Activated B cell treated with CpG ODN at 0.5 μM for 24 hours (primary cell): ENCODE results near the gene TMEM184B. TPM values are rescaled to one million over a fixed set of nuclear protein-coding genes. Genes with fewer than 3 reads are reported as not detected.
A peak's percentile ranks its signal among the peaks of the same experiment; 100 is the strongest.

Source experiments
- ATAC-seq: fragments of 200-7000 bp; cut with Tn5 transposase; one replicate; pipeline ENCODE4 v1.10.0; 2021; ENCODE audit warnings: low read depth, mild to moderate bottlenecking, moderate library complexity
- CTCF ChIA-PET: fragments of 350-600 bp; sonication (Branson Sonifier 250); formaldehyde crosslinking; loops from one replicate; lab custom pipeline; 2021; ENCODE audit warnings: antibody characterized with exemption; lab: Charles Lee
- POLR2A ChIA-PET: fragments of 350-600 bp; sonication (Branson Sonifier 250); formaldehyde crosslinking; loops from one replicate; lab custom pipeline; 2021; ENCODE audit warnings: antibody characterized with exemption; lab: Charles Lee
- DNase-seq: peaks from one replicate; pipeline ENCODE4 v3.0.0; 2022
- H3K27ac Mint-ChIP-seq: one replicate; pipeline ENCODE4 v1.8.0; 2020; ENCODE audit warnings: mixed read lengths
- H3K27me3 Mint-ChIP-seq: one replicate; pipeline ENCODE4 v1.8.0; 2021; ENCODE audit warnings: mixed read lengths
- H3K36me3 Mint-ChIP-seq: one replicate; pipeline ENCODE4 v1.8.0; 2021; ENCODE audit warnings: low read depth, mixed read lengths
- H3K4me1 Mint-ChIP-seq: one replicate; pipeline ENCODE4 v1.8.0; 2021; ENCODE audit warnings: mixed read lengths
- H3K4me3 Mint-ChIP-seq: one replicate; pipeline ENCODE4 v1.8.0; 2020; ENCODE audit warnings: mild to moderate bottlenecking, mixed read lengths
- H3K9me3 Mint-ChIP-seq: one replicate; pipeline ENCODE4 v1.8.0; 2020; ENCODE audit warnings: mixed read lengths
- CTCF ChIP-seq: fragments of 200-600 bp; IDR thresholded peaks from one replicate; pipeline ENCODE4 v1.8.0; 2022; ENCODE audit warnings: antibody characterized with exemption, mild to moderate bottlenecking
- intact Hi-C: fragments of 100-400 bp; cut with micrococcal nuclease; formaldehyde crosslinking; loops from one replicate; pipeline ENCODE4 v1.15.1; 2024
- total RNA-seq: library from RNA; stranded (reverse); gene quantifications from 2 replicates; pipeline ENCODE4 v1.2.3, GENCODE V29; 2022

TMEM184B gene
- total RNA-seq = 17.4 and 24.0 TPM in 2 replicates

- H3K9me3 Mint-ChIP-seq = no peaks in the 10 kb centered on the region
- H3K27me3 Mint-ChIP-seq = no peaks in the 10 kb centered on the region
- peaks cover 40% of the 10 kb centered on the region for H3K4me1 Mint-ChIP-seq
- CTCF ChIA-PET = interaction anchor here (1.8 kb wide), 1 partner anchor 11 kb away, joined by 7 read pairs; no protein-coding TSS in a partner anchor
- peaks cover 5% of the 10 kb centered on the region for H3K36me3 Mint-ChIP-seq
- peak within 1 kb of the TSS; percentile 93 for H3K27ac Mint-ChIP-seq
- H3K4me3 Mint-ChIP-seq = peak within 1 kb of the TSS; percentile 93
- intact Hi-C loops = loop anchor here (1.0 to 5.0 kb wide), 5 partner anchors 12 to 215 kb away; partner anchors contain the start of genes CSNK1E, PICK1 and PLA2G6
- POLR2A ChIA-PET = interaction anchor here (0.8 to 3.7 kb wide), 5 partner anchors 12 to 76 kb away, joined by 3 to 15 read pairs (median 4); no protein-coding TSS in a partner anchor
- ATAC-seq (peak; percentile 95), DNase-seq (peak; percentile 84)
- TF ChIP-seq CTCF = no peak
These were observed at the start of gene TMEM184B for GRCh38 chr22:38272373-38273134. TMEM184B (minus strand) TSS chr22:38273010; CDS start chr22:38247961, 25,049 bp downstream.

- no peak overlapping the region for H3K4me3 Mint-ChIP-seq
- ATAC-seq (no peak), DNase-seq (no peak)
- POLR2A ChIA-PET = no interaction called here
- no peaks in the 10 kb centered on the region for H3K36me3 Mint-ChIP-seq
- no peaks in the 10 kb centered on the region for H3K27me3 Mint-ChIP-seq
- CTCF ChIA-PET = interaction anchor here (1.4 kb wide), 1 partner anchor 22 kb away, joined by 3 read pairs; no protein-coding TSS in a partner anchor
- intact Hi-C loops = no loop called here
- peaks cover 16% of the 10 kb centered on the region for H3K4me1 Mint-ChIP-seq
- no peak for TF ChIP-seq CTCF
- no peak overlapping the region for H3K27ac Mint-ChIP-seq
- no peaks in the 10 kb centered on the region for H3K9me3 Mint-ChIP-seq
These were observed 48.0 kb upstream of the TMEM184B start for GRCh38 chr22:38320605-38321402.

- H3K4me1 Mint-ChIP-seq = peaks cover 33% of the 10 kb centered on the region
- TF ChIP-seq CTCF = no peak
- H3K9me3 Mint-ChIP-seq = no peaks in the 10 kb centered on the region
- DNase-seq (no peak), ATAC-seq (no peak)
- no peaks in the 10 kb centered on the region for H3K27me3 Mint-ChIP-seq
- H3K4me3 Mint-ChIP-seq = peak overlapping the region; percentile 20
- CTCF ChIA-PET = interaction anchor here (1.4 kb wide), 1 partner anchor 20 kb away, joined by 3 read pairs; no protein-coding TSS in a partner anchor
- H3K27ac Mint-ChIP-seq = no peak overlapping the region
- intact Hi-C loops = loop anchor here (5.0 kb wide), 3 partner anchors 78 to 383 kb away; partner anchors contain the start of genes DDX17 and JOSD1
- POLR2A ChIA-PET = interaction anchor here (0.7 to 2.0 kb wide), 3 partner anchors 13 to 47 kb away, joined by 3 to 7 read pairs (median 5); no protein-coding TSS in a partner anchor
- H3K36me3 Mint-ChIP-seq = no peaks in the 10 kb centered on the region
These were observed 46.3 kb upstream of the TMEM184B start for GRCh38 chr22:38318792-38319773.

GRCh38 chr22:38317995-38318715 is 45.3 kb upstream of the TMEM184B start:
- ChIA-PET POLR2A (interaction anchor here (0.7 to 2.0 kb wide), 3 partner anchors 13 to 58 kb away, joined by 3 to 7 read pairs (median 5); no protein-coding TSS in a partner anchor), CTCF (no interaction called here)
- ATAC-seq (no peak), DNase-seq (no peak)
- H3K36me3 Mint-ChIP-seq = peaks cover 2% of the 10 kb centered on the region
- peak overlapping the region; percentile 75 for H3K27ac Mint-ChIP-seq
- H3K4me1 Mint-ChIP-seq = peaks cover 42% of the 10 kb centered on the region
- H3K27me3 Mint-ChIP-seq = no peaks in the 10 kb centered on the region
- peak overlapping the region; percentile 81 for H3K4me3 Mint-ChIP-seq
- TF ChIP-seq CTCF = no peak
- H3K9me3 Mint-ChIP-seq = no peaks in the 10 kb centered on the region
- intact Hi-C loops = loop anchor here (1.0 to 5.0 kb wide), 5 partner anchors 12 to 384 kb away; partner anchors contain the start of genes DDX17, JOSD1 and TMEM184B
